KOPT-K1 (cell line): ENCODE data around the gene CMSS1.

Source experiments
- H3K27ac ChIP-seq: fragments of 200-600 bp; sonication (generic); 2 replicates; pipeline ENCODE4 v1.5.1; 2016; ENCODE audit warnings: antibody characterized with exemption, mild to moderate bottlenecking, low read depth, low read length; ENCODE audit not compliant: poor library complexity, severe bottlenecking
- H3K36me3 ChIP-seq: fragments of 200-600 bp; sonication (generic); 2 replicates; pipeline ENCODE4 v1.5.1; 2017; ENCODE audit warnings: antibody characterized with exemption, mild to moderate bottlenecking, low read length, moderate library complexity; ENCODE audit not compliant: insufficient read depth
- H3K9me3 ChIP-seq: fragments of 200-600 bp; sonication (generic); 2 replicates; pipeline ENCODE4 v1.5.1; 2017; ENCODE audit warnings: antibody characterized with exemption, low read length, mild to moderate bottlenecking; ENCODE audit not compliant: insufficient read depth, poor library complexity, severe bottlenecking

Gene CMSS1

DNA sequence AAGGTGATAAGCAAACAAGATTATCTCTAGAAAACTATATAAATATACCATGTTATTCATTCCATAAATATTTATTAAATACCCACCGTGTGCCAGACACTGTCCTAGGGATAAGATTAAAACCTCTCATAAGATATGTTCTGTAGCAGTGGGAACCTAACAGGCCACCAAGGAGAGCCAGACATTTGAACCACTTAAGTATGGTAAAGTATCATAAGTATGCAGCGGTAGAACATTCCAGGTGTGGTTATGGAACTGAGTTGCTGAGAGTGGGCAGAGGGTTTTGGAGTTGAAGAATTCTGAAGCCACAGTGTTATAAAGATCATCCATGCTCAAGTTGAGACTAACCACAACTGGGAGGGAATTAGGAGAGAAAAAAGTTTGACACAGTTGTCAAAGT is 282.0 kb downstream of the CMSS1 start:
- Histone ChIP-seq H3K36me3 (no peaks in the 10 kb centered on the region), H3K27ac (no peak overlapping the region), H3K9me3 (no peaks in the 10 kb centered on the region)

DNA sequence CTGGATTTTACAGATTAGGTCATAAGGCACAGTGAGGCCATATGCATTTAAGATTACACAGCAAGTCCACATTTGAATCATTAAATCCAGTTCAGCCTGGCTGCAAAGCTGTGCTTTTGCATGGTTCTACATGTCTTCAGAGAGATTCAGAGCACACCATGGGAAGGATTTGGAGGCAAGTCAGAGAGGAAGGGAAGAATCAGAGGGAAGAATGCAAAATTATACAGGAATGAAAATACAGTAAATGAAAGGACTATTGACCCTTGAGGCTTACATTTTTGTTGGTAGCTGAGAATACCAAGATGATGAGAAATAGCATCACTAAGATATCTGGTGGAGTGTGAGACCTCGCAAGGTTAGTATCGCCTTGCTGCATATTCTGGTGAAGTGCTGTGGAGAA is 282.8 kb downstream of the CMSS1 start:
- Histone ChIP-seq H3K9me3 (no peaks in the 10 kb centered on the region), H3K36me3 (no peaks in the 10 kb centered on the region), H3K27ac (no peak overlapping the region)

GRCh38 chr3:100102757-100103156 is 285.1 kb downstream of the CMSS1 start:
- no peak overlapping the region for H3K27ac ChIP-seq
- no peaks in the 10 kb centered on the region for H3K9me3 ChIP-seq
- H3K36me3 ChIP-seq: no peaks in the 10 kb centered on the region

- Histone ChIP-seq H3K27ac (no peak overlapping the region), H3K9me3 (no peaks in the 10 kb centered on the region), H3K36me3 (no peaks in the 10 kb centered on the region)
Measured at GRCh38 chr3:100103558-100104441, 286.1 kb downstream of the CMSS1 start.

GRCh38 chr3:100104442-100104798 is 286.8 kb downstream of the CMSS1 start:
- Histone ChIP-seq H3K27ac (no peak overlapping the region), H3K36me3 (no peaks in the 10 kb centered on the region), H3K9me3 (no peaks in the 10 kb centered on the region)

GRCh38 chr3:100104817-100105413 is 287.3 kb downstream of the CMSS1 start:
- Histone ChIP-seq H3K9me3 (no peaks in the 10 kb centered on the region), H3K36me3 (no peaks in the 10 kb centered on the region), H3K27ac (no peak overlapping the region)

- H3K36me3 ChIP-seq: no peaks in the 10 kb centered on the region
- H3K9me3 ChIP-seq: no peaks in the 10 kb centered on the region
- H3K27ac ChIP-seq: no peak overlapping the region
Measured at GRCh38 chr3:100105501-100105900, 287.8 kb downstream of the CMSS1 start.

DNA sequence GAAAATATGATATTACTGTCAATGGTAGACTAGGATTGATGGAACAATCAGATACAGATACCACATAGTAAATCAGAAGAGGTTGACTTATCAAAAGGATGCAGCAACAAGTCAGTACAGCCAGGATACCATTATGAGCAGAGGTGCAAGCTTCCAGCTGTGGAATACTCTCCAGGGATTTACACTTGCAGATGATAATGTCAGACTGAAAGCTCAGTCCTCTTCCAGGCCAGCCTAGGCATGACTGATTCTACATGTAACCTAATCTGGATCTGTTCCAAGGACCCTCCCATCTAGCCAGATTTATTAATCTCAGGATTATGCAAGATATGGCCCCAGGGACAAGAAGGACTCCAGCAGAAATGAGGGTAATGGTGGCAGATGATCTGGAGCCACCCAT is 288.4 kb downstream of the CMSS1 start:
- Histone ChIP-seq H3K36me3 (no peaks in the 10 kb centered on the region), H3K9me3 (no peaks in the 10 kb centered on the region), H3K27ac (no peak overlapping the region)

GRCh38 chr3:100106531-100107141 is 289.0 kb downstream of the CMSS1 start:
- Histone ChIP-seq H3K27ac (no peak overlapping the region), H3K36me3 (no peaks in the 10 kb centered on the region), H3K9me3 (no peaks in the 10 kb centered on the region)

DNA sequence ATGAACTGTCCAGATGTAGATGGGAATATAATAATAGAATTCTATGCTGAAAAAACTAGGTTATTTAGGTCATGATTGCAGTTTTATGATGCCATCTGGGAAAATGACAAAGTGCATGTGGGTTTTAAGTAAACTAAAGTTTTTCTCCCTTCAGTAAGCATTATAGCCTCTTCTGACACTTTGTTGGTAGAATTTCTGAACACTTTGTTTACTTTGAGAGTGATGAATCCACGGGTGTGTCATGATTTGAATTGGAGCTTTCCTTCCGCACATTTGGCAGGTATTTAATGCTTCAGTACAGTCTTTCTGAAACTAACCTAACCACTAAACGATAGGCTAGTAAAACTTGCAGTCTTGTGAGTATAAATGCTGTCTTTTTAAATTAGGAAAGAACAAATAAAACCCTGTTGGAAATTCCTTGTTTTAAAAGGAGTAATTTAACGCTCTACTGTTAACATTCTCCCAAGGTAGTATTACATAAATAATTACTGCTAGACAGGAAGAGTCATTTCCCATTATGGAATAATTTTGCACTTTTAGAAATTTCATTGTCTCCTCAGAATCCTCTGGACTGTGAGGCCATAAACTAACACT is 289.7 kb downstream of the CMSS1 start:
- Histone ChIP-seq H3K27ac (no peak overlapping the region), H3K36me3 (no peaks in the 10 kb centered on the region), H3K9me3 (no peaks in the 10 kb centered on the region)

- H3K9me3 ChIP-seq: no peaks in the 10 kb centered on the region
- no peak overlapping the region for H3K27ac ChIP-seq
Measured at GRCh38 chr3:100108464-100109079, 290.9 kb downstream of the CMSS1 start.

DNA sequence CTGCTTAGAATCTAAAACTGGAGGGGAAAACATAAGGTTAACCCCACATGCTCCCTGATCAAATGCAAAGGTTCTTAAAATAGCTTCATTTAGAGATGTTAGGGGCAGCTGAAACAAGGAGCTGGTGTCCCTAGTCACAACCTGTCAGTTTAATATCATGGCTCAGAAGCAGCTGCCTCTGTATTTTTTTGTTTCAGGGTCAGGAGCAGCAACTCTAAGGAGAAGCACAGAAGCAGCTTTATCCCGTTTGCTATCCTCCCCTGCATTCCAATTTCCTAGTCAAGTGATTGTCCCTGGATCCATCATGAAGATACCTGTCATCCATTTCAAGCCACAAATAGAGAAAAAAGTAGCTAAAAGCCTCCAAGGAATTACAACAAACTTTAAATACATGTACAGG is 292.5 kb downstream of the CMSS1 start:
- no peaks in the 10 kb centered on the region for H3K9me3 ChIP-seq
- no peaks in the 10 kb centered on the region for H3K36me3 ChIP-seq
- no peak overlapping the region for H3K27ac ChIP-seq

More at GRCh38 chr3:100108464-100109079, 290.9 kb downstream of the CMSS1 start:
- no peaks in the 10 kb centered on the region for H3K36me3 ChIP-seq

GRCh38 chr3:100111728-100112127 is 294.1 kb downstream of the CMSS1 start:
- H3K36me3 ChIP-seq: no peaks in the 10 kb centered on the region
- H3K27ac ChIP-seq: no peak overlapping the region
- H3K9me3 ChIP-seq: no peaks in the 10 kb centered on the region

DNA sequence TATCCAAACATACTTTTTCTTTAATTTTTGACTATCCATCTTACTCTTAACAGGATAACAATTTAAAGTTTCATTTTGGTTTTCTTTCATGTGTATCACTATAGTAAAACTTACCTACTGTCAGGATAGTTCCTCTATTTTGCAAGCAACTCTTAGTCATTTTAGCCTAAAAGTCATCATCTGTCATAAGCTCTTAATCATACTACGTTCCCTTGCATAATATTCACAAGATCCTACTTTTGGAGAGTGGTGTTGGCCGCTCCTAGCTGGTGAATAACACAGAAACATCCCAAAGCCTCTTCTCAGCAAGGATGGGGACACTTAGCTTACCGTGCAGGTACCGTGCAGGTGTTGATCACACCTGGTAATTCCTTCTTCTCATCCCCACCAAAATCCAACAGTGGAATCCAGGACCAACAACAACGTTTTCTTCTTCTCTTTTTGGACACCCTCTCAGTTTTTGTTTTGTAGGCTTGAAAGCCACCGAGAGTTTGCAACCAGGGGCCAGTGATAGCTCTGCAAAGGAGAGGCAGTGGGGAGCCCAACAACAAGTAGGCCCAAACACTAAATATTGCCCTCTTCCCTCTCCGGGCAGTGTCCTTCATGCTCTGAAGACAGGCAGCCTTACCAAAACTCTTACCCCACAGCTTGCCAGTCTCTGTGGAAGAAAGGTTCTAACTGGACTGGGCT is 296.2 kb downstream of the CMSS1 start:
- H3K36me3 ChIP-seq: no peaks in the 10 kb centered on the region
- no peak overlapping the region for H3K27ac ChIP-seq
- no peaks in the 10 kb centered on the region for H3K9me3 ChIP-seq
